Kidney (tissue), 14 donors: ENCODE data around the gene SNCAIP. TPM values are rescaled to one million over a fixed set of nuclear protein-coding genes. Genes with fewer than 3 reads are reported as not detected.

Experiments
- DNase-seq, 5 donors: peaks; one replicate each; pipeline ENCODE4 v3.0.0-alpha.2; 2013 to 2020
- FAIRE-seq: peaks from 2 replicates; lab custom pipeline; 2012; peaks lifted over from hg19 to GRCh38; lab: Jason Lieb, UNC
- H3K27ac ChIP-seq, 2 donors: one replicate each; pipeline ENCODE4 v1.7.0; 2013; ENCODE audit warnings: low read depth in 2 of 2, low read length in 2 of 2, inconsistent platforms in 1 of 2
- H3K27me3 ChIP-seq: one replicate; pipeline ENCODE4 v1.7.1; 2013; ENCODE audit warnings: low read length, inconsistent platforms; ENCODE audit not compliant: control insufficient read depth, insufficient read depth
- H3K36me3 ChIP-seq, 3 donors: one replicate each; pipeline versions ENCODE4 v1.7.0 to v1.7.1; 2013; ENCODE audit warnings: low read length in 3 of 3, control low read depth in 1 of 3, inconsistent platforms in 1 of 3; ENCODE audit not compliant: insufficient read depth in 3 of 3, control insufficient read depth in 2 of 3
- H3K4me1 ChIP-seq, 3 donors: one replicate each; pipeline versions ENCODE4 v1.7.0 to v1.7.1; 2013; ENCODE audit warnings: low read length in 3 of 3, inconsistent platforms in 1 of 3, low read depth in 1 of 3; ENCODE audit not compliant: control insufficient read depth in 2 of 3, insufficient read depth in 2 of 3
- H3K4me3 ChIP-seq, 3 donors: one replicate each; pipeline versions ENCODE4 v1.7.0 to v1.8.1; 2013; ENCODE audit warnings: low read length in 3 of 3, control low read depth in 1 of 3, inconsistent platforms in 1 of 3
- H3K9ac ChIP-seq, 3 donors: one replicate each; pipeline versions ENCODE4 v1.7.0 to v1.7.1; 2013; ENCODE audit warnings: low read length in 3 of 3, control low read depth in 1 of 3, inconsistent platforms in 1 of 3
- H3K9me3 ChIP-seq, 3 donors: one replicate each; pipeline versions ENCODE4 v1.7.0 to v1.7.1; 2013; ENCODE audit warnings: low read length in 3 of 3, control low read depth in 1 of 3, inconsistent platforms in 1 of 3; ENCODE audit not compliant: control insufficient read depth in 2 of 3, insufficient read depth in 1 of 3
- CTCF ChIP-seq: IDR thresholded peaks from 3 replicates; pipeline ENCODE4 v1.5.1; 2012; ENCODE audit warnings: mild to moderate bottlenecking, moderate library complexity, borderline replicate concordance; ENCODE audit not compliant: insufficient read depth; ENCODE audit errors: extremely low read depth
- intact Hi-C: fragments of 100-400 bp; cut with DNase I; formaldehyde crosslinking; loops from one replicate; pipeline ENCODE4 v1.11.1; 2022
- polyA plus RNA-seq: library from polyadenylated mRNA; stranded (reverse); fragments of 350-450 nt; fragmentation: Illumina TruSeq; extraction: RNeasy Lipid Tissue Mini Kit (QIAGEN cat#74804); gene quantifications from one replicate; pipeline ENCODE4 v1.2.3, GENCODE V29; 2014; ENCODE audit warnings: low read depth, low replicate concordance; ENCODE audit not compliant: insufficient read depth
- total RNA-seq: library from RNA; stranded (reverse); fragmentation: NEBNext Ultra II Directional; extraction: Animal tissue kit (Norgen Biotek cat#: 25700); gene quantifications from one replicate; pipeline ENCODE4 v1.2.1, GENCODE V29; 2021
- donor health status: control.
- donor health status: control.
- donor health status: control.
- donor health status: control.
- donor health status: control.
- donor health status: DM: yes; HTN: yes; CAD: no.
- donor health status: Normal renal cell carcinoma (clear cell type).

The SNCAIP gene
- total and polyA plus RNA-seq, 2 donors from 2014 or later, result 0.82 to 7.8 TPM

GRCh38 chr5:122306461-122306860 is 5.6 kb upstream of the SNCAIP start:
- no peak for TF ChIP-seq CTCF
- Histone ChIP-seq H3K4me3 (no peak overlapping the region), H3K27ac (no peak overlapping the region), H3K9me3 (no peaks in the 10 kb centered on the region), H3K4me1 (no peaks in the 10 kb centered on the region), H3K27me3 (no peaks in the 10 kb centered on the region), H3K9ac (no peak overlapping the region), H3K36me3 (no peaks in the 10 kb centered on the region)
- DNase-seq (no peak), FAIRE-seq (no peak)
- intact Hi-C loops, result no loop called here

DNA sequence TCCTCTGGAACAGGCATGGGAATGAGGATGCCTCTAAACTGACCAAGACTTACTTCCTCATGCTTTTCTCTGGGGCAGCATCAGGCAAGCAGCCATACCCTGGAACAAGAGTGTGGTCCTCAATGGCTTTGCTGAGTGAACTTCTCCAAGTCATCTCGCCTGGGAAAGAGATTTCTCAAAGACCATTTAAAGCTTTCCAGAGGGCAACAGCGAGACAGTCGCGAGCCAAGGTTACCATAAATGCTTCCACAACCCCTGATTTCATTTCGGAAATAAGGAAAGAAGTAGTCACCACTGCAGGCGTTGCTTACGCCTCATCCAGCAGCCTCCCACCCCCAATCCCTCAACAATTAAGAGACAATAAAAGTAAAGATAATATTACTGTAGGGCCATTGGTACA is 1.1 kb upstream of the SNCAIP start:
- H3K9me3 ChIP-seq, result peaks cover 0 to 3% (median 0%) of the 10 kb centered on the region in 3 donors
- no peak for TF ChIP-seq CTCF
- H3K27me3 ChIP-seq, result no peaks in the 10 kb centered on the region
- H3K9ac ChIP-seq, result no peak overlapping the region
- H3K36me3 ChIP-seq, result no peaks in the 10 kb centered on the region
- H3K27ac ChIP-seq, result no peak overlapping the region
- peak overlapping the region in 1 of 3 donors; percentile 18 for H3K4me3 ChIP-seq
- H3K4me1 ChIP-seq, result peaks cover 0 to 10% (median 0%) of the 10 kb centered on the region in 3 donors
- peak in 1 of 5 donors; percentile 30 for DNase-seq
- intact Hi-C loops, result no loop called here
- no peak for FAIRE-seq

DNA sequence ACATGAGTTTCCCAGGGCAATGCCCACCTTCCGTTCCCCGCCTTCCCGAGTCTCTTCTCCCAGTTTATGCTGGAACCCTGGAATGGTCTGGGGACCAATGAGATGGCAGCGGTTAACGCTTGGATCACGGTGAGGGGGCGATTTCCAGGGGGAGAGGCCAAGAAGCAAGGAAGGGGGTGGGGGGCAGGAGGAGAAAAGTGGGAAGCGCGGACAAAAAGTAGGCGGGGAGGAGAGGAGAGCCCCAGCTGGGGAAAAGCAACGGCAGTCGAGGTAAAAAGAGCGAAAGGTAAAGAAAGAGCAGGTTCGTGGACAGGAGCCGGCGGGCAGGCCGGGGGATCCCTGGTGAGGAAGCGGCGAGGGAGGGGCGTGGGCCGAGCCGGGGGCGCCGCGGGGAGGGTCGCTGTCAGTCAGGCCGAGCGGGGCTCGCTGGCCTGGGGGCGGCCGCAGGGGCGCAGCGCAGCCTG is 508 bp upstream of the SNCAIP start:
- Histone ChIP-seq H3K27me3 (no peaks in the 10 kb centered on the region), H3K27ac (no peak overlapping the region), H3K4me1 (peaks cover 0 to 10% (median 0%) of the 10 kb centered on the region in 3 donors), H3K9me3 (peaks cover 0 to 3% (median 0%) of the 10 kb centered on the region in 3 donors), H3K9ac (no peak overlapping the region), H3K4me3 (peak overlapping the region in 2 of 3 donors; percentile 38 to 47), H3K36me3 (no peaks in the 10 kb centered on the region)
- intact Hi-C loops, result no loop called here
- no peak for TF ChIP-seq CTCF
- FAIRE-seq, result no peak
- DNase-seq, result peak; percentile 69 to 76 (median 73)
